ENCODE measurements around the gene TNFRSF19.

TNFRSF19 gene

DNA sequence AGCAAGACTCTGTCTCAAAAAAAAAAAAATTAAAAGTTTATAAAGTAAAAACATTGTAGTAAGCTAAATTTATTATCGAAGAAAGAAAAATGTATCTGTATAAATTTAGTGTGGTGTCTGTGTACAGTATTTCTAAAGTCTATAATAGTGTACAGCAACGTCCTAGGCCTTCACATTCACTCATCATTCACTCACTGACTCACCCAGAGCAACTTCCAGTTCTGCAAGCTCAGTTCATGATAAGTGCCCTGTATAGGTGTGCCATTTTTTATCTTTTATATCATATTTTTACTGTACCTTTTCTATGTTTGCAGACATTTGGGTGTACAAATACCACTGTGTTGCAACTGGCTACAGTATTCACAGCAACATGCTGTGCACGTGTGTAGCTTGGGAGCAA is 118.1 kb downstream of the TNFRSF19 start:
- TF ChIP-seq, protein P1, sequence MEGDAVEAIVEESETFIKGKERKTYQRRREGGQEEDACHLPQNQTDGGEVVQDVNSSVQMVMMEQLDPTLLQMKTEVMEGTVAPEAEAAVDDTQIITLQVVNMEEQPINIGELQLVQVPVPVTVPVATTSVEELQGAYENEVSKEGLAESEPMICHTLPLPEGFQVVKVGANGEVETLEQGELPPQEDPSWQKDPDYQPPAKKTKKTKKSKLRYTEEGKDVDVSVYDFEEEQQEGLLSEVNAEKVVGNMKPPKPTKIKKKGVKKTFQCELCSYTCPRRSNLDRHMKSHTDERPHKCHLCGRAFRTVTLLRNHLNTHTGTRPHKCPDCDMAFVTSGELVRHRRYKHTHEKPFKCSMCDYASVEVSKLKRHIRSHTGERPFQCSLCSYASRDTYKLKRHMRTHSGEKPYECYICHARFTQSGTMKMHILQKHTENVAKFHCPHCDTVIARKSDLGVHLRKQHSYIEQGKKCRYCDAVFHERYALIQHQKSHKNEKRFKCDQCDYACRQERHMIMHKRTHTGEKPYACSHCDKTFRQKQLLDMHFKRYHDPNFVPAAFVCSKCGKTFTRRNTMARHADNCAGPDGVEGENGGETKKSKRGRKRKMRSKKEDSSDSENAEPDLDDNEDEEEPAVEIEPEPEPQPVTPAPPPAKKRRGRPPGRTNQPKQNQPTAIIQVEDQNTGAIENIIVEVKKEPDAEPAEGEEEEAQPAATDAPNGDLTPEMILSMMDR (IDR thresholded peaks at IDR 0.05; ENCODE audit: insufficient read depth, low read depth, low read length, missing control alignments) = no peak
- peak; percentile 66 for DNase-seq (ENCODE audit: low read depth)

GRCh38 chr13:23690668-23691067 is 120.5 kb downstream of the TNFRSF19 start:
- no peak for DNase-seq (ENCODE audit: low read depth)
- TF ChIP-seq, protein P1 (IDR thresholded peaks at IDR 0.05; ENCODE audit: insufficient read depth, low read depth, low read length, missing control alignments) = no peak
- H3K4me3 ChIP-seq (ENCODE audit: low read length) = no peak overlapping the region

More for the DNA sequence above, 118.1 kb downstream of the TNFRSF19 start:
- no peak overlapping the region for H3K4me3 ChIP-seq (ENCODE audit: low read length)

DNA sequence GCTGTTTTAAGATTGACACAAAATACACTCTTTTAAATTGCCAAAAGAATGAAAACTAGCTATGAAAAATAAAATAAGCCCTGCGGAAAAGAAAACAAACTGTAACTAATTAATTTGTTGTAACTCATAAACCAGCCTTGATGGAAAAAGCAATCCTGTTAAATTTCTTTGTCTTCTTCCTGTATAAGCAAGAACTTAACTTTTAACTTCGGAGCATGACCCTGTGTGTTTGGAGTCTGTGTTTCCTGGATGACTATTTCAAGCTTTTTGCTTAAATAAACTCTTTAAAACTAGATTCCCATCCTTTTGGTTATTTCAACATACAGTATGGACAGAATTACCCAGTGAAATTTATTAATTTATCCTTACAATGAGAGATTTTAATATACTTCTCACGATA is 122.6 kb downstream of the TNFRSF19 start:
- no peak for DNase-seq (ENCODE audit: low read depth)
- TF ChIP-seq, protein P1 (IDR thresholded peaks at IDR 0.05; ENCODE audit: insufficient read depth, low read depth, low read length, missing control alignments) = no peak
- no peak overlapping the region for H3K4me3 ChIP-seq (ENCODE audit: low read length)

- DNase-seq (ENCODE audit: low read depth) = no peak
- no peak overlapping the region for H3K4me3 ChIP-seq (ENCODE audit: low read length)
- TF ChIP-seq, protein P1 (IDR thresholded peaks at IDR 0.05; ENCODE audit: insufficient read depth, low read depth, low read length, missing control alignments) = no peak
Observed at GRCh38 chr13:23695196-23695595, 125.0 kb downstream of the TNFRSF19 start.

GRCh38 chr13:23695711-23696464 is 125.7 kb downstream of the TNFRSF19 start:
- TF ChIP-seq, protein P1 (IDR thresholded peaks at IDR 0.05; ENCODE audit: insufficient read depth, low read depth, low read length, missing control alignments) = no peak
- DNase-seq (ENCODE audit: low read depth) = peak; percentile 13
- no peak overlapping the region for H3K4me3 ChIP-seq (ENCODE audit: low read length)

- TF ChIP-seq, protein P1 (IDR thresholded peaks at IDR 0.05; ENCODE audit: insufficient read depth, low read depth, low read length, missing control alignments) = no peak
- H3K4me3 ChIP-seq (ENCODE audit: low read length) = no peak overlapping the region
- no peak for DNase-seq (ENCODE audit: low read depth)
Observed at GRCh38 chr13:23696610-23697009, 126.4 kb downstream of the TNFRSF19 start.
